ENCODE measurements around the gene KRT23. TPM values are rescaled to one million over a fixed set of nuclear protein-coding genes. Genes with fewer than 3 reads are reported as not detected.

KRT23 gene
- total RNA-seq, 1 experiment from 2014 or later: not detected

- Histone ChIP-seq H3K18ac (ENCODE audit: insufficient read length, low read depth, low read length) (no peak overlapping the region), H2BK5ac (ENCODE audit: insufficient read length, low read length) (no peak overlapping the region), H3T11ph (ENCODE audit: low read length) (no peak overlapping the region), H4K8ac (replicated peaks; ENCODE audit: insufficient read length, low read depth, low read length) (no peak overlapping the region), H3K56ac (ENCODE audit: insufficient read length, low read depth, low read length) (no peak overlapping the region), H3K79me1 (ENCODE audit: insufficient read depth, low read depth, low read length, poor library complexity, severe bottlenecking) (no peaks in the 10 kb centered on the region), H3K79me2 (ENCODE audit: insufficient read depth, low read length) (no peaks in the 10 kb centered on the region), H3K9ac (ENCODE audit: extremely low read depth, insufficient read length, low read length) (no peak overlapping the region), H2BK20ac (ENCODE audit: low read depth, low read length, poor library complexity, severe bottlenecking) (no peak overlapping the region), H3K9me3 (ENCODE audit: control insufficient read depth, low read depth, low read length) (no peaks in the 10 kb centered on the region), H3K4ac (ENCODE audit: low read depth, low read length) (no peak overlapping the region), H4K20me1 (ENCODE audit: control insufficient read depth, insufficient read depth, insufficient read length) (no peaks in the 10 kb centered on the region), H3K23ac (ENCODE audit: insufficient read length, low read depth, low read length) (no peak overlapping the region), H4K91ac (ENCODE audit: insufficient read length, low read depth, low read length) (no peak overlapping the region), H4K5ac (ENCODE audit: insufficient read length, low read depth, low read length) (no peak overlapping the region), H2AK5ac (ENCODE audit: insufficient read length, low read length) (no peak overlapping the region), H2BK120ac (ENCODE audit: low read depth, low read length, poor library complexity, severe bottlenecking) (no peak overlapping the region), H2BK12ac (ENCODE audit: insufficient read length, low read depth, low read length) (no peak overlapping the region), H3K27me3 (ENCODE audit: insufficient read depth, low read length) (no peaks in the 10 kb centered on the region), H3K4me2 (ENCODE audit: insufficient read depth, insufficient read length, low read length) (no peak overlapping the region), H3K14ac (ENCODE audit: insufficient read depth, low read length) (no peak overlapping the region), H3K27ac (ENCODE audit: insufficient read length, low read depth, low read length) (no peak overlapping the region), H2BK15ac (ENCODE audit: low read depth, low read length) (no peak overlapping the region), H3K23me2 (ENCODE audit: insufficient read length, low read depth, low read length, poor library complexity, severe bottlenecking) (no peaks in the 10 kb centered on the region), H3K4me1 (ENCODE audit: insufficient read depth, low read length) (no peaks in the 10 kb centered on the region), H2AFZ (ENCODE audit: low read length) (no peak overlapping the region)
- Mint-ChIP-seq H3K9me3 (no peaks in the 10 kb centered on the region), H3K36me3 (ENCODE audit: insufficient read depth in 1 of 3, low read depth in 3 of 3) (no peaks in the 10 kb centered on the region), H3K27ac (peak overlapping the region in 1 of 3 experiments; percentile 36; a peak in 2 of 7 replicates), H3K27me3 (ENCODE audit: low read depth) (peaks cover 3% of the 10 kb centered on the region), H3K4me3 (no peak overlapping the region), H3K4me1 (peaks cover 4 to 5% of the 10 kb centered on the region in 2 experiments; a peak in 1 of 4 replicates)
- no peak for DNase-seq
- TF ChIP-seq CTCF (conservative IDR thresholded peaks at IDR 0.05): no peak
- no CpG with 5 or more reads among the region's 9 CpGs for WGBS (ENCODE audit: extremely low coverage, insufficient read length, low lambda C conversion rate)
These were observed 42.2 kb downstream of the KRT23 start for GRCh38 chr17:40895106-40895730.

Measured in H9 (cell line).